Ascending aorta (tissue), 2 donors: ENCODE measurements around the gene OLFM3. TPM values are rescaled to one million over a fixed set of nuclear protein-coding genes. Genes with fewer than 3 reads are reported as not detected.

Experiments
- DNase-seq, 2 donors: peaks; one replicate each; pipeline ENCODE4 v3.0.0-alpha.2; 2019; ENCODE audit warnings: low spot score in 2 of 2
- H3K27ac ChIP-seq, 2 donors: fragments of 200-600 bp; sonication (generic); one replicate each; pipeline ENCODE4 v1.5.1; 2016 to 2017; ENCODE audit warnings: mild to moderate bottlenecking in 1 of 2
- H3K27me3 ChIP-seq: fragments of 200-600 bp; sonication (generic); one replicate; pipeline ENCODE4 v1.5.1; 2017
- H3K36me3 ChIP-seq, 2 donors: fragments of 200-600 bp; sonication (generic); one replicate each; pipeline ENCODE4 v1.5.1; 2016
- H3K4me1 ChIP-seq, 2 donors: fragments of 200-600 bp; sonication (generic); one replicate each; pipeline ENCODE4 v1.5.1; 2016 to 2017; ENCODE audit warnings: mild to moderate bottlenecking in 1 of 2
- H3K4me3 ChIP-seq, 2 donors: fragments of 200-600 bp; sonication (generic); one replicate each; pipeline ENCODE4 v1.5.1; 2016 to 2017; ENCODE audit warnings: mild to moderate bottlenecking in 1 of 2
- H3K9me3 ChIP-seq, 2 donors: fragments of 200-600 bp; sonication (generic); one replicate each; pipeline ENCODE4 v1.5.1; 2016
- intact Hi-C: fragments of 100-400 bp; cut with DNase I; formaldehyde crosslinking; loops from one replicate; pipeline ENCODE4 v1.15.1; 2023
- total RNA-seq: library from RNA; depleted of rRNA; stranded (reverse); fragments of >200 nt; gene quantifications from one replicate; pipeline ENCODE4 v1.1.0, GENCODE V29; 2016
- TF ChIP-seq, protein P1 (sequence below), 3 experiments: fragments of 200-600 bp in 2 of 3; fragments of 450-650 bp in 1 of 3; sonication (generic) in 2 of 3; IDR thresholded peaks; one replicate each; pipeline ENCODE4 v1.5.1; 2016 to 2019; ENCODE audit warnings: antibody characterized with exemption in 3 of 3, mild to moderate bottlenecking in 1 of 3, moderate library complexity in 1 of 3

Gene OLFM3
- total RNA-seq, 1 donor from 2014 or later, result not detected

DNA sequence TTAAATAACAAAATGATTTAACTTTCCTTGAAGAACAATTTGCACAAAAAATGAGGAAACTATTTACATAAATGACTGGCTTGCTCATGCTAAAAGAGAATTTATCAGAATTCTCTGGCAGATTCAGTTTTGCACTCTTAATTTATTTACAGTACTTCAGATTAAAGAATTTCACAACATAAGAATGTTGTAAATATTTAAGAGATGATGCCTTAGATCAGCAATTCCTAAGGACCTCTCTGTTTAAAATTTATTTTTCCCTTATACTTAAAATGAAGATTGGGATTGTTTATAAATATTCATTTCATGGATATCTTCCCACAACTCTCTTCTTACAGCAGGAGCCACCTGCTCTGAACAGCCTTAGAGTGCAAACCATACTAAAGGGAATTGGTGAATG, 120.8 kb downstream of the OLFM3 start:
- no peak for DNase-seq
- no peaks in the 10 kb centered on the region for H3K36me3 ChIP-seq
- H3K4me3 ChIP-seq, result no peak overlapping the region
- no peak overlapping the region for H3K27ac ChIP-seq
- H3K27me3 ChIP-seq, result no peaks in the 10 kb centered on the region
- no peaks in the 10 kb centered on the region for H3K9me3 ChIP-seq
- H3K4me1 ChIP-seq, result no peaks in the 10 kb centered on the region
- intact Hi-C loops, result no loop called here
- TF ChIP-seq, protein P1, sequence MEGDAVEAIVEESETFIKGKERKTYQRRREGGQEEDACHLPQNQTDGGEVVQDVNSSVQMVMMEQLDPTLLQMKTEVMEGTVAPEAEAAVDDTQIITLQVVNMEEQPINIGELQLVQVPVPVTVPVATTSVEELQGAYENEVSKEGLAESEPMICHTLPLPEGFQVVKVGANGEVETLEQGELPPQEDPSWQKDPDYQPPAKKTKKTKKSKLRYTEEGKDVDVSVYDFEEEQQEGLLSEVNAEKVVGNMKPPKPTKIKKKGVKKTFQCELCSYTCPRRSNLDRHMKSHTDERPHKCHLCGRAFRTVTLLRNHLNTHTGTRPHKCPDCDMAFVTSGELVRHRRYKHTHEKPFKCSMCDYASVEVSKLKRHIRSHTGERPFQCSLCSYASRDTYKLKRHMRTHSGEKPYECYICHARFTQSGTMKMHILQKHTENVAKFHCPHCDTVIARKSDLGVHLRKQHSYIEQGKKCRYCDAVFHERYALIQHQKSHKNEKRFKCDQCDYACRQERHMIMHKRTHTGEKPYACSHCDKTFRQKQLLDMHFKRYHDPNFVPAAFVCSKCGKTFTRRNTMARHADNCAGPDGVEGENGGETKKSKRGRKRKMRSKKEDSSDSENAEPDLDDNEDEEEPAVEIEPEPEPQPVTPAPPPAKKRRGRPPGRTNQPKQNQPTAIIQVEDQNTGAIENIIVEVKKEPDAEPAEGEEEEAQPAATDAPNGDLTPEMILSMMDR (IDR thresholded peaks at IDR 0.05), result no peak

DNA sequence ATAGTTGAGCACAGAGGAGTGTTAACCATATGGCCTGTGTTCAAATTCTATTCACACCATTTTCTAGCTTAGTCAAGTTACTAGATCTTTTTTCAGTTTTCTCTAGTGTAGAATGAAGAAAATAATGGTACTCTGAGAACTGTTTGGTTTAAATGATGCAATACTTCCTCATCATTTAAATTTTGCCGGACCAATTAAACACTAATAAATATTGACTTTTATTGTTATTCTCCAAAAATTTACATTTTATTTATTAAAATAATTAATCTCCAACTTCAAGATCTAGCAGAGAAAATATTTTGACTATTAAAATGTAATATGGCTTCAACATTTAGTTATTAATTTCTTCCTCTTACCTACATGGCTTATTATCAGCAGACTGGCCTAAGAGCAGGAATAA, 123.1 kb downstream of the OLFM3 start:
- Histone ChIP-seq H3K36me3 (no peaks in the 10 kb centered on the region), H3K27ac (no peak overlapping the region), H3K4me3 (no peak overlapping the region), H3K4me1 (no peaks in the 10 kb centered on the region), H3K9me3 (no peaks in the 10 kb centered on the region), H3K27me3 (no peaks in the 10 kb centered on the region)
- intact Hi-C loops, result no loop called here
- no peak for DNase-seq
- TF ChIP-seq, protein P1 (IDR thresholded peaks at IDR 0.05), result no peak

DNA sequence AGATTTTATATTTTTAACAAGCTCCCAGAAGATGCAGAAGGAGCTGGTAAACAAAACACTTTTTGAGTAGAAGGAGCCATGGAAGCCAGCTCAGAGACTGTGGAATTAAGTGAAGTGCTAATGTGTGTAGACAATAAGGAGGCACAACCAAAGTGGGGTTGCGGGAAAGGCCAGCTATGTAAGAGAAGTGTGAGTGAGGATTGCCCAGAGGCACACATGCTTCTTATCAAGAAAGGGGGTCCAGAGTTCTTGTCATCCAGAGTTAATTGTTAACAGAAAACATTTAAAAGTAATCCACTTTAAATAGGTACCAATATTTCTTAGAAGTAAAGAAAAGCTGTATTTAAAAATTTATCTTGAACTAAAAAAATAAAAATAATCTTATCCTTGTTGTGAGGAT, 136.8 kb downstream of the OLFM3 start:
- intact Hi-C loops, result no loop called here
- Histone ChIP-seq H3K36me3 (no peaks in the 10 kb centered on the region), H3K27ac (no peak overlapping the region), H3K9me3 (no peaks in the 10 kb centered on the region), H3K4me3 (no peak overlapping the region), H3K27me3 (no peaks in the 10 kb centered on the region), H3K4me1 (no peaks in the 10 kb centered on the region)
- no peak for DNase-seq
- TF ChIP-seq, protein P1 (IDR thresholded peaks at IDR 0.05), result no peak

DNA sequence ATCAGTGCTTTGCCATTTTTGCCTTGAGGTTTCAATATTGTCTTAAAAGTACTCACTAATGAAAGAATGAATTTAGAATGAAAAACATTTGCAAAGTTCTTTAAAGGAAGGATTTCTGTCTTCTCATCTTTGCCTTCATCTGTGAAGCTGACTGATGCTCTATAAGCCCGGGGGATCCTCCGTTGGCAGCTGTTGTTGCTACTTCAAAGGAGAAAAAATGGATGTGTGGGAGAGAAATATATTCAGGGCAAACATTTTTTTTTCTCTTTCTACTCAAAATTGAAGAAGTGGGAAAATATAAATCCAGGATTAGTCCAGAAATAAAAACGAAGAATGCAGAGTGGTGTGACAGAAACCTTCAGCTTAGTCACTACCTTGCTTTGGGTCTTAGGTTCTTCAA, 142.5 kb downstream of the OLFM3 start:
- Histone ChIP-seq H3K4me3 (no peak overlapping the region), H3K27me3 (no peaks in the 10 kb centered on the region), H3K27ac (no peak overlapping the region), H3K36me3 (no peaks in the 10 kb centered on the region), H3K9me3 (no peaks in the 10 kb centered on the region), H3K4me1 (no peaks in the 10 kb centered on the region)
- TF ChIP-seq, protein P1 (IDR thresholded peaks at IDR 0.05), result no peak
- no peak for DNase-seq
- intact Hi-C loops, result no loop called here

DNA sequence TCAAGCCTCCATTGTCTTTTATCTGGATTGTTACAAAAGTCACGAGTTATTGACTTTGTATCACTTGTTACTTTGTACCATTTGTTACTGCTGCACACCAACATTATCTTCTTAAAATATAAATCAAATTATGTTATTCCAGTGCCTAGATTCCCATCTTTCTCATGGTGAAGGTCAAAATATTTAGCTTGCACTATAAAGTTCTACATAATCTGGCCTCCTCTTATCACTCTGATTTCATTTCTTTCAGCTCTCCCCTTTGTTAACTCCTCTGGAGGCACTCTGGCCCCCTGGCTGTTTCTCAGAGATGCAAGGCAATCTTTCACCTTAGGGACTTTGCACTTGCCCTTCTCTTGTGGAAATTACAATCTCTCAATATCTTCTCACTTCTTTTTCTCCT, 143.8 kb downstream of the OLFM3 start:
- Histone ChIP-seq H3K4me3 (no peak overlapping the region), H3K27ac (no peak overlapping the region), H3K36me3 (no peaks in the 10 kb centered on the region), H3K9me3 (no peaks in the 10 kb centered on the region), H3K4me1 (no peaks in the 10 kb centered on the region), H3K27me3 (no peaks in the 10 kb centered on the region)
- intact Hi-C loops, result no loop called here
- no peak for DNase-seq
- TF ChIP-seq, protein P1 (IDR thresholded peaks at IDR 0.05), result no peak

DNA sequence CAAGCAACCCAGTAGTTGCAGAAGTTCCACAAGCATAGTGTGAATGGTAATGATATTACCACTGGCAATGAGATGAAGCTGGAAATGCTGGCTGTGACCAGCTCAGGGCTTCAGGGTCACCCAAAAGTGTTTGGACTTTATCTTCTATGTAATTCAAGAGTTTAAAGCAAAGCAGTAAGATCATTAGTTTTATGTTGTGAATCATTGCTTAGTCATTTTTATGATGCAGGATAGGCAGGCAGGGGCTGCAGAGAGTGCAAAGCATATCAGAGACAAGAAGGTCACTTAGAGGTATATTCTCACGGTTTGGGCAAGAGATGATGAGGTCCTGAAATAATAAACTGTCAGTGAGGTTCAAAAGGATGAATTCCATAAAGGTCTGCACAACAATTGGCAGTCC, 147.4 kb downstream of the OLFM3 start:
- no peaks in the 10 kb centered on the region for H3K36me3 ChIP-seq
- no peaks in the 10 kb centered on the region for H3K9me3 ChIP-seq
- no peaks in the 10 kb centered on the region for H3K27me3 ChIP-seq
- TF ChIP-seq, protein P1 (IDR thresholded peaks at IDR 0.05), result no peak
- no peak overlapping the region for H3K4me3 ChIP-seq
- no peaks in the 10 kb centered on the region for H3K4me1 ChIP-seq
- intact Hi-C loops, result no loop called here
- no peak overlapping the region for H3K27ac ChIP-seq
- DNase-seq, result no peak
